HEK293T (cell line): ENCODE results near the gene RFX1.

Source experiments
- CTCF ChIA-PET: fragments of 350-600 bp; formaldehyde crosslinking; extraction: SDS; loops from one replicate; lab custom pipeline; 2021; ENCODE audit warnings: antibody characterized with exemption, inconsistent platforms; lab: Yijun Ruan, JAX
- POLR2A ChIA-PET: fragments of 350-600 bp; formaldehyde crosslinking; extraction: SDS; loops from one replicate; lab custom pipeline; 2020; ENCODE audit warnings: antibody characterized with exemption, inconsistent platforms; lab: Yijun Ruan, JAX
- DNase-seq: peaks from one replicate; pipeline ENCODE4 v3.0.0; 2012; ENCODE audit warnings: mixed read lengths; ENCODE audit errors: extremely low spot score
- ARNT ChIP-seq: fragments of 450-650 bp; IDR thresholded peaks from 2 replicates; pipeline ENCODE4 v1.6.1; 2017; ENCODE audit warnings: mild to moderate bottlenecking
- BHLHE40 ChIP-seq: fragments of 450-650 bp; IDR thresholded peaks from 2 replicates; pipeline ENCODE4 v1.6.1; 2016; ENCODE audit warnings: mild to moderate bottlenecking, moderate library complexity, borderline replicate concordance
- CTBP1 ChIP-seq: fragments of 450-650 bp; IDR thresholded peaks from 2 replicates; pipeline ENCODE4 v1.6.1; 2016; ENCODE audit warnings: borderline replicate concordance
- ELF4 ChIP-seq: fragments of 450-650 bp; IDR thresholded peaks from 2 replicates; pipeline ENCODE4 v1.6.1; 2017; ENCODE audit warnings: antibody characterized with exemption
- FOXA1 ChIP-seq: fragments of 450-650 bp; IDR thresholded peaks from 2 replicates; pipeline ENCODE4 v1.6.1; 2016; ENCODE audit warnings: mild to moderate bottlenecking
- FOXK2 ChIP-seq: fragments of 450-650 bp; IDR thresholded peaks from 2 replicates; pipeline ENCODE4 v1.6.1; 2016; ENCODE audit warnings: mild to moderate bottlenecking
- FOXM1 ChIP-seq: fragments of 450-650 bp; IDR thresholded peaks from 2 replicates; pipeline ENCODE4 v1.6.1; 2017; ENCODE audit warnings: mild to moderate bottlenecking, borderline replicate concordance
- HDGF ChIP-seq: fragments of 450-650 bp; IDR thresholded peaks from 2 replicates; pipeline ENCODE4 v1.6.1; 2017; ENCODE audit warnings: antibody characterized with exemption, borderline replicate concordance
- L3MBTL2 ChIP-seq: fragments of 450-650 bp; conservative IDR thresholded peaks from 2 replicates; pipeline ENCODE4 v1.6.1; 2016; ENCODE audit warnings: mild to moderate bottlenecking
- LEF1 ChIP-seq: fragments of 450-650 bp; IDR thresholded peaks from 2 replicates; pipeline ENCODE4 v1.6.1; 2017; ENCODE audit warnings: mild to moderate bottlenecking, borderline replicate concordance
- NFRKB ChIP-seq: fragments of 450-650 bp; IDR thresholded peaks from 2 replicates; pipeline ENCODE4 v1.6.1; 2016; ENCODE audit warnings: mild to moderate bottlenecking, moderate library complexity
- SP1 ChIP-seq: fragments of 450-650 bp; IDR thresholded peaks from 2 replicates; pipeline ENCODE4 v1.6.1; 2017
- SUZ12 ChIP-seq: fragments of 450-650 bp; IDR thresholded peaks from 2 replicates; pipeline ENCODE4 v1.6.1; 2016; ENCODE audit warnings: mild to moderate bottlenecking
- TARDBP ChIP-seq: fragments of 450-650 bp; IDR thresholded peaks from 2 replicates; pipeline ENCODE4 v1.6.1; 2016
- ZNF384 ChIP-seq: fragments of 450-650 bp; IDR thresholded peaks from 2 replicates; pipeline ENCODE4 v1.6.1; 2016
- TF ChIP-seq, protein P1 (sequence below): fragments of 450-650 bp; IDR thresholded peaks from 2 replicates; pipeline ENCODE4 v1.6.1; 2016

Gene RFX1

GRCh38 chr19:13959962-13960862 lies 45.9 kb downstream of the RFX1 start:
- TF ChIP-seq ARNT, result no peak
- ChIA-PET CTCF (no interaction called here), POLR2A (no interaction called here)
- peak; percentile 40 for DNase-seq

GRCh38 chr19:13959141-13959961 lies 46.8 kb downstream of the RFX1 start:
- TF ChIP-seq CTBP1 (no peak), FOXK2 (no peak), BHLHE40 (no peak), FOXM1 (no peak), ARNT (no peak), LEF1 (no peak), FOXA1 (no peak), ELF4 (no peak), SP1 (no peak), TARDBP (no peak), NFRKB (no peak), ZNF384 (no peak)
- TF ChIP-seq, protein P1, sequence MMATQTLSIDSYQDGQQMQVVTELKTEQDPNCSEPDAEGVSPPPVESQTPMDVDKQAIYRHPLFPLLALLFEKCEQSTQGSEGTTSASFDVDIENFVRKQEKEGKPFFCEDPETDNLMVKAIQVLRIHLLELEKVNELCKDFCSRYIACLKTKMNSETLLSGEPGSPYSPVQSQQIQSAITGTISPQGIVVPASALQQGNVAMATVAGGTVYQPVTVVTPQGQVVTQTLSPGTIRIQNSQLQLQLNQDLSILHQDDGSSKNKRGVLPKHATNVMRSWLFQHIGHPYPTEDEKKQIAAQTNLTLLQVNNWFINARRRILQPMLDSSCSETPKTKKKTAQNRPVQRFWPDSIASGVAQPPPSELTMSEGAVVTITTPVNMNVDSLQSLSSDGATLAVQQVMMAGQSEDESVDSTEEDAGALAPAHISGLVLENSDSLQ, result no peak
- no peak for DNase-seq
- ChIA-PET CTCF (no interaction called here), POLR2A (no interaction called here)

- CTCF ChIA-PET, result interaction anchor here (0.7 kb wide), 1 partner anchor 24 kb away, joined by 3 read pairs; no protein-coding TSS in a partner anchor
- POLR2A ChIA-PET, result no interaction called here
- TF ChIP-seq CTBP1 (no peak), ELF4 (no peak), ARNT (no peak), LEF1 (no peak)
Measured at GRCh38 chr19:13958043-13958442, 48.1 kb downstream of the RFX1 start.

DNA sequence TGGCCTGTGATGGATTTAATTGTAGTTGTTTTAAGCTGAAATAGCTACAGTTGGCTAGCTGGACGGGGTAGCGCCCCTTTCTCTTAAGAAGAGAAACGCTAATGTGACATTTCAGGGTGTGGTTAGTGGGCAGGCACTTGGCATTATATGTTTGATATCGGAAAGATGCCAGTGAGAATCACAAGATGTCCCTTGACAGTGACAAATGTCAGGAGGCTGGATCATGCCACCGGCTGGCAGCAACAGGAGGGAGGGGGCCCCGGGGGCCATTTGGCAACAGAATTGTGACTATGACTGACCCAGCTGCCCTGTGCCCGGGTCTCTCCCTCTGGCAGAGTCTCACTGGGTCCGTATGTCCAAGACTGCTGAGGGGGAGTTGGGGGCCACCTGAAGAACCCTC lies 49.1 kb downstream of the RFX1 start:
- ChIA-PET POLR2A (no interaction called here), CTCF (no interaction called here)
- TF ChIP-seq ARNT (no peak), FOXM1 (no peak), NFRKB (no peak), L3MBTL2 (no peak), ZNF384 (no peak), FOXK2 (no peak), HDGF (no peak), FOXA1 (no peak), SP1 (no peak), TARDBP (no peak), CTBP1 (no peak), LEF1 (no peak), BHLHE40 (no peak)
- TF ChIP-seq, protein P1, result no peak
- no peak for DNase-seq

More at GRCh38 chr19:13958043-13958442, 48.1 kb downstream of the RFX1 start:
- no peak for DNase-seq

DNA sequence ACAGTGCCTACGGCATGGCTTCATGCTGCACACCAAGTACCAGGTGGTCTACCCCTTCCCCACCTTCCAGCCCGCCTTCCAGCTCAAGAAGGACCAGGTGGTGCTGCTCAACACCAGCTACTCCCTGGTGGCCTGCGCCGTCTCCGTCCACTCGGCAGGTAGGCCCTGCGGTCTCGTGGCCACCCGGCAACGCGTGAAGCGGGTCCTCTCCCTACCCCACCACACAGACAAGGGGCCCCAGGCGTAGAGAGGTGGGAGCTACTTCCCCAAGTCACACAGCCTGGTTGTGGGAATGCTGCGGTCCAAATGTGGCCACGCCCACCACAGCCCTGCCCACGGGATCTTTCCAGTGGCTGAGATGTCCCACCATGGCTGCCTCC lies 49.8 kb downstream of the RFX1 start:
- CTCF ChIA-PET, result no interaction called here
- POLR2A ChIA-PET, result no interaction called here
- no peak for DNase-seq
- TF ChIP-seq SP1 (no peak), NFRKB (no peak), SUZ12 (no peak), FOXA1 (no peak)

- DNase-seq, result no peak
- CTCF ChIA-PET, result no interaction called here
- no peak for TF ChIP-seq FOXA1
- no peak for TF ChIP-seq L3MBTL2
- no peak for TF ChIP-seq TARDBP
- TF ChIP-seq ELF4, result no peak
- no peak for TF ChIP-seq LEF1
- no peak for TF ChIP-seq SP1
- TF ChIP-seq ARNT, result no peak
- no peak for TF ChIP-seq FOXK2
- TF ChIP-seq ZNF384, result no peak
- TF ChIP-seq, protein P1, result no peak
- TF ChIP-seq BHLHE40, result no peak
- no peak for TF ChIP-seq CTBP1
- TF ChIP-seq NFRKB, result no peak
- TF ChIP-seq FOXM1, result no peak
- TF ChIP-seq SUZ12, result no peak
- TF ChIP-seq HDGF, result no peak
- POLR2A ChIA-PET, result no interaction called here
Measured at GRCh38 chr19:13955662-13956364, 50.3 kb downstream of the RFX1 start.
